ENCODE measurements around the gene KRT76. TPM values are rescaled to one million over a fixed set of nuclear protein-coding genes. Genes with fewer than 3 reads are reported as not detected.

The KRT76 gene
- total RNA-seq, result not detected in 2 replicates

DNA sequence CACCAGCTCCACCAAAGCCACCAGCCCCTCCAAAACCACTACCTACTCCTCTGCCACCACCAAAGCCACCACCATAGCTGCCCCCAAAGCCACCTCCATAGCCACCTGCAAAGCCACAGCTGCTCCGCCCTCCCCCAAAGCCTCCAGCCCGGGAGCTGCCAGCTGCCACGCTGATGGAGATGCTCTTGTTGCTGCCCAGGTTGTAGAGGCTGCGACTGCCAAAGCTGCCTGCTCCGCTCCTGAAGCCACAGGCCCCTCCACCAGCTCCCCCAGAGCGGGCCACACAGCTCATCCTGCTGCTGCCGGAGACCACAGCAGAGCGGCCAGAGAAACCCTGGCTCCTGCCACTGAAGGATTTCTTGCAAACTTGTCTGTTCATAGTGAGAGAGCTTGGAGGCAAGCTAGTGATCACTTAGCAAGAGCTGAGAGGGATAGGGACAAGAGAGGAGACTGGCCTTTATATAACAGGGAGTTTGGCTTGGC lies at the start of gene KRT76:
TSS of gene KRT76 (minus strand) at position 433 of the 483 bp plus-strand sequence. CDS start at position 379, 54 bp downstream.

DNA sequence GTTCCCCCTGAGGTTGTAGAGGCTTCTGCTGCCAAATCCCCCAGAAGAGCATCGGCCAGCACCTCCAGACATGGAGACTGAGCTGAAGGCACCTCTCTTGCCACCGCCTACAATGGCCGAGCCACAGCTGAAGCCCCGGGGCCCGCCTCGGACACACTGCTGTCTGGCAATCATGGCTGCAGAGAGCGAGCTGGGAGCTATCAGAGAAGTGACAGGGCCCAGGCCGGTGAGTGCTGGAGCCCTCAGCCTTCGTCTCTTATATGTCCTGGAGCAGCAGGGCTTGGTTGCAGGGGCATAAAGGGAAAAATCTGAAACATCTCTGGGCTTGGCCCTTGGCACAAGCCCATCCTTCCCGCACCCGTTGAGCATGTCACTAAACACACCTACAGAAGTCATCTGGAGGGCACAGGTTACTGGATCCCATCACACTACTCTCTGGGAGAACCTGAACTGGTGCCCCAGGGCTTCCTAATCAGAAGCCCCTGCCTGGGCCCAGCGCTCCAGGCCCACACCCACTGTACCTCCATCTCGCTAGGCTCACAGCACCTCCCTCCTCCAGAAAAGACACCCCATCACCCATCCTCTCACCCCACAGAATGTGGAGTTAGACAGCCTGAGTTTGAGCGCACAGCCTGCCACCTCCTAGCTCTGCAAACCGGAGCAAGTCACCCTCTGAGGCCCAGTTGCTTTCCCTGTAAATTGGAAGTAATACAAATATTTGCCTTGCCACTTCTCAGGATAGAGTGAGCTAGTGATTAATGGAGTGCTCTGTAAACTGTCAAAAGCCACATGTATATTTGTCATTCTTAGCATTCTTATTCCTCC lies 37.0 kb upstream of the KRT76 start, which contains the start of gene KRT4:
TSS of gene KRT4 (minus strand) at position 232 of the 825 bp plus-strand sequence. CDS start at position 174, 58 bp downstream.

GRCh38 chr12:52795694-52796428 lies 18.7 kb upstream of the KRT76 start, which contains the start of gene KRT3:
KRT3 (minus strand) TSS chr12:52796117; CDS start chr12:52796042, 75 bp downstream.

Other genes starting within 250 kb of the KRT76 start
- gene KRT71, start 224.2 kb downstream of the KRT76 start, total RNA-seq, result not detected in 2 replicates
- gene KRT74, start 203.5 kb downstream of the KRT76 start, total RNA-seq, result not detected in 2 replicates
- not detected in 2 replicates for gene KRT72, start 175.9 kb downstream of the KRT76 start, total RNA-seq
- gene KRT73, start 158.8 kb downstream of the KRT76 start, total RNA-seq, result not detected in 2 replicates
- not detected in 2 replicates for gene KRT2, start 125.1 kb downstream of the KRT76 start, total RNA-seq
- not detected in 2 replicates for gene KRT1, start 96.9 kb downstream of the KRT76 start, total RNA-seq
- not detected in 2 replicates for gene KRT77, start 73.8 kb downstream of the KRT76 start, total RNA-seq
- gene KRT3, start 18.8 kb upstream of the KRT76 start, total RNA-seq, result not detected in 2 replicates
- not detected in 2 replicates for gene KRT4, start 36.8 kb upstream of the KRT76 start, total RNA-seq
- not detected in 2 replicates for gene KRT79, start 57.0 kb upstream of the KRT76 start, total RNA-seq
- gene KRT78, start 71.6 kb upstream of the KRT76 start, total RNA-seq, result not detected in 2 replicates
- 12.8 and 17.9 TPM in 2 replicates for gene KRT8, start 127.7 kb upstream of the KRT76 start, total RNA-seq
- gene KRT18, start 171.8 kb upstream of the KRT76 start, total RNA-seq, result 241 and 333 TPM in 2 replicates
- gene EIF4B, start 229.1 kb upstream of the KRT76 start, total RNA-seq, result 547 and 594 TPM in 2 replicates

All from cardiac atrium fibroblast (primary cell).